ENCODE data around the gene RBM17.

The RBM17 gene

DNA sequence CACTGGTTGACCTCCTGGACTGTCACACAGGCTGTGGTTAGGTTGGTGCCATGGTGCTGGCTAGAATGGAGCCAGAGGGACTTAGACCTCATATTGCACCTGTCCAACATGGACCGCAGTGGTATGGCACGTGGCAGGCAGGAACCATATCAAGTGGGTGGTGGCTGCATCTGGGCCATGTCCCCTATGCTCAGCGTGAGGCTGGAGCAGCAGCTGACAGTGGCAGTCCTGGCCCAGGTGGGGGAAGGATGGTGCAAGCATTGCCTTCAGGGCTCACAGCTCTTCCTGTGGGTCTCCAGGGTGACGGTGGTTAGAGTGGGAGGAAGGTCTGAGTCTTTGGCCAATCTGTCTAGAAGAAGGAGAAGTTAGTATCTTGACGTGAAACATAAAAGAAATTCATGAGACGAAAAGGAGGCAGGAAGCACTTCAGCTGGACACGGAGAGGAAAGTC is 59.4 kb downstream of the RBM17 start:
- DNase-seq (ENCODE audit: low read depth) = no peak
- no peak overlapping the region for H3K4me3 ChIP-seq (ENCODE audit: low read depth, low read length)
- no peak for TF ChIP-seq CTCF (IDR thresholded peaks at IDR 0.05; ENCODE audit: low read depth, low read length, missing control alignments)

GRCh38 chr10:6148908-6149307 is 60.1 kb downstream of the RBM17 start:
- no peak overlapping the region for H3K4me3 ChIP-seq (ENCODE audit: low read depth, low read length)
- DNase-seq (ENCODE audit: low read depth) = no peak
- TF ChIP-seq CTCF (IDR thresholded peaks at IDR 0.05; ENCODE audit: low read depth, low read length, missing control alignments) = no peak

DNA sequence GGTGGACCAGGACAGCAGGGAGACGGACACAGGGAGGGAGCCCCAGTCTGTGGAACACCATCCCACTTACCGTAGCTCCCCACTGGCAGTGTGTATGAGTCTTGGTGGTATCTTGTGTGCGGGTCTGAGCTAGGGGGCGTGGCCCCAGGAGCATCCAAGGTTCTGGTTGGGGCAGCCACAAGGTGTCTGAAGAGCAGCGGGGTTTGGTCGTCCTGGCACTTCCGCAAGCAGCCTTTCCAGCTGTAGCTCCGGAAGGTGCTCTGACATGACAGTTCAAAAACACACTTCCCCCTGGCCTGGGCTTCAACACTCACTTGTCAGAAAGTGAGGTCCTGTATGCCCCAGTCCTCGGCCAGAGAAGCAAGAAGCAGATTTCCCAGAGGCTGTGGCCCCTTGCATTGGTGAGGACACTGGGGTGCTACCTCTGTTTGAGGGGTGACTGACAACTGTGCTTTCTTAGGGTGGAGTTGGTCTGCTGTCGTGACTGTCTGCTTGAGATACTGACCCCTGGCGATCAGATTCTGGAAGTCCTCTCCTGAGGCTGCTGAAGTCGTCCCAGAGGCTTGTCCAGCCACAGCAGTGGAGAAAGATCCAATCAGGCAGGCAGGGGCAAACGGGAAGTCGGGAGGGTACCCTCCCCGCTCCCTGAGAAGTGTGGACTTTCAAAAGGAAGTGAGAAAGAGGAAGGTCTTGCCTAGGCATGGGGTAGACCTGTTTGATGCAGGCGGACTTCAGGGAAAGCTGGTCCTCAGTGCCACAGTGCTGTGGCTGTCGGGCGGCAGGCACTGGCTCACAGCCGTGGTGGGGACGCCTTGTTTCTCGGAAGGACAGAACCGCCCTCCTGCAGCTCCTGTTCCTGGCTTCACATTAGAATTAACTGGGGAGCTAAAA is 62.5 kb downstream of the RBM17 start:
- peak; percentile 84 for TF ChIP-seq CTCF (IDR thresholded peaks at IDR 0.05; ENCODE audit: low read depth, low read length, missing control alignments)
- H3K4me3 ChIP-seq (ENCODE audit: low read depth, low read length) = peak overlapping the region; percentile 20
- no peak for DNase-seq (ENCODE audit: low read depth)

DNA sequence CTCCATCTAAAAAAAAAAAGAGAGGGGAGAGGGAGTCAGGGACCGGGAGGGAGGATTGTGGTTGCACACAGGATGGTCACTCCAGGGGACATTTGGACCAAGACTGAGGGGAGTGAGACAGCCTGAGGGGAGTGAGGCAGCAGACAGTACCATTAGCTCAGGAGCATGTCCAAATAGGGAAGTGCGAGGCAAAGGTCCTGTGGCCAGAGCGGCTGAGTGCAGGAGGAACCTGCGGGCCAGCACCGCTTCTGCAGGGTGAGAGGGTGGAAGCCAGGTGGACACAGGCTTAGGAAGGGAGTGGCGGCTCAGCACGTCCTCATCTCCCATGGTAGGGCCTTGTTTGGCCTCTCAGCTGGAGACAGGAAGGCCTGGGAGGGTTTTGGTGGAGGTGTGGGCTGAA is 65.0 kb downstream of the RBM17 start:
- H3K4me3 ChIP-seq (ENCODE audit: low read depth, low read length) = no peak overlapping the region
- TF ChIP-seq CTCF (IDR thresholded peaks at IDR 0.05; ENCODE audit: low read depth, low read length, missing control alignments) = no peak
- DNase-seq (ENCODE audit: low read depth) = no peak

DNA sequence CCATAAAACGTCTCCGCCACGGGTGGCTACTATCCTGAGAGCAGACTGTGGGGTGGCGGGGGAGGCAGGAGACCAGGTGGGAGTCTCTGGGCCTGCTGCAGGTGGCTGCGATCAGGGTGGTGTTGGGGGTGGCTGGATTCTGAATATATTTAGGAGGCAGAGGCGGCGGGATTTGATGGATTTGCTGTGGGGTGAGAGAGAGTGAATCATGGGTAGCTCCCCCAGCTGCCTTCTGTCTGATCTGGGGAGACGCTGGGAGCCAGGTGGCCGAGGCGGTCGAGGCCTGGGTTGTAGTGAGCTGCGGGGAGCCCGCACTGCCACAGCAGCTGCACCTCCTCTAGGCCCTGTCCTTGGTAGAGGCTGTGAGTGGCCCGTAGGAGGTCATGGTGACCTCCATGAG is 65.7 kb downstream of the RBM17 start:
- TF ChIP-seq CTCF (IDR thresholded peaks at IDR 0.05; ENCODE audit: low read depth, low read length, missing control alignments) = no peak
- H3K4me3 ChIP-seq (ENCODE audit: low read depth, low read length) = no peak overlapping the region
- no peak for DNase-seq (ENCODE audit: low read depth)

DNA sequence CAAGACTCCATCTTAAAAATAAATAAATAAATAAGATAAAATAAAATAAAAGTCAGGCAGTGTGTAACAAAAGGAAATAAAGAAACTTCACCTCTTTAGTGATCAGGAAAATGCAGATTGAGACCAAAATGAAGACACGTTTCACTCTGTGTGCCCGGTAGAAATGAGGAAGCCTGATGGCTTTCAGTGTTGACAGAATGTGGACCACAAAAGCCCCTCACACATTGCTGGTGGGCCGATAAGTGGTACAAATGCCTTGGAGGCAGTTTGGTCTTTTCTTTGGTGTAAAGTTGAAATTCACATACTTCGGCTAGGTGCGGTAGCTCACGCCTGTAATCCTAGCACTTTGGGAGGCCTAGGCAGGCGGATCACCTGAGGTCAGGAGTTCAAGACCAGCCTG is 69.4 kb downstream of the RBM17 start:
- DNase-seq (ENCODE audit: low read depth) = no peak
- no peak overlapping the region for H3K4me3 ChIP-seq (ENCODE audit: low read depth, low read length)
- no peak for TF ChIP-seq CTCF (IDR thresholded peaks at IDR 0.05; ENCODE audit: low read depth, low read length, missing control alignments)

DNA sequence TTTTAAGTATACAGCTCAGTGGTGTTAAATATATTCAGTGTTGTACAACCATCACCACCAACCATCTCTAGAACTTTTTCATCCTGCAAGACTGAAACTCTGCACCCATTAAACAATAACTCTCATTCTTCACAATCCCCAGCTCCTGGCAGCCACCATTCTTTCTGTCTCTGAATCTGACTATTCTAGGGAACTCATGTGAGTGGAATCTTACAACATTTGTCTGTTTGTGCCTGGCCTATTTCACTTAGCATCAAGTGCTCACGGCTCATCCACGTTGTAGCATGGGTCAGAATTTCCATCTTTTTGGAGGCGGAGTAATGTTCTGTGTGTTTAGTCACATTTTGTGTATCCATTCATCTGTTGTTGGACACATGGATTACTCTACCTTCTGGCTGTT is 73.1 kb downstream of the RBM17 start:
- DNase-seq (ENCODE audit: low read depth) = no peak
- no peak for TF ChIP-seq CTCF (IDR thresholded peaks at IDR 0.05; ENCODE audit: low read depth, low read length, missing control alignments)
- H3K4me3 ChIP-seq (ENCODE audit: low read depth, low read length) = no peak overlapping the region

Data from GM12864 (cell line).